ENCODE results near the gene RTP5.

The RTP5 gene

DNA sequence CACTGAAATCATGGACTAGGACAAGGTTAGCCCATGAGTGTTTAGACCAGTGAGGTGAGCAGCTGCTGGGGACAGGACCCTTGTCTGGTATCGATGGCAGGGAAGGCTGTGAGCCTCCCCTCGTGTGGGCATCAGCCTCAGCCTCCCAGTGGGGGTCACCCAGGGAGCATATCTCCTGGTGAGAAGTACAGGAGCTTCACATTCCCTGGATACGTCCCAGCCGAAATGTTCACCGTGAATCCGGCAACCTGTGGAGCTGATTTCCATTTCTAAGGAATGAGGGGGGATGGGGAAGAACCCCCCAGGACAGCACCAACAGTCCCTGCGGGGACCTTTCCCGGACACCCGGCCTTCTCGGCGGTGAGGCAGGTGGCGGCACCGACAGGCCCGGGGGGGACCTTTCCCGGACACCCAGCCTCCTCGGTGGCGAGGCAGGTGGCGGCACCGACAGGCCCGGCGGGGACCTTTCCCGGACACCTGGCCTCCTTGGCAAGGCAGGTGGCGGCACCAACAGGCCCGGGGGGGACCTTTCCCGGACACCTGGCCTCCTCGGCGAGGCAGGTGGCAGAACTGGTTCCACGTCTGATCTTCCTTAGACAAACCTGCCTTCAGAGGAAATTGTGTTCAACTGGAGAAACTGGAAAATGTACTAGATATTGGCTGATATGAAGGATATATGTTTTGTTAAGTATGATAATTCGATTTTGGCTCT, 21.2 kb downstream of the RTP5 start:
- DNase-seq: peak; percentile 29 to 69

DNA sequence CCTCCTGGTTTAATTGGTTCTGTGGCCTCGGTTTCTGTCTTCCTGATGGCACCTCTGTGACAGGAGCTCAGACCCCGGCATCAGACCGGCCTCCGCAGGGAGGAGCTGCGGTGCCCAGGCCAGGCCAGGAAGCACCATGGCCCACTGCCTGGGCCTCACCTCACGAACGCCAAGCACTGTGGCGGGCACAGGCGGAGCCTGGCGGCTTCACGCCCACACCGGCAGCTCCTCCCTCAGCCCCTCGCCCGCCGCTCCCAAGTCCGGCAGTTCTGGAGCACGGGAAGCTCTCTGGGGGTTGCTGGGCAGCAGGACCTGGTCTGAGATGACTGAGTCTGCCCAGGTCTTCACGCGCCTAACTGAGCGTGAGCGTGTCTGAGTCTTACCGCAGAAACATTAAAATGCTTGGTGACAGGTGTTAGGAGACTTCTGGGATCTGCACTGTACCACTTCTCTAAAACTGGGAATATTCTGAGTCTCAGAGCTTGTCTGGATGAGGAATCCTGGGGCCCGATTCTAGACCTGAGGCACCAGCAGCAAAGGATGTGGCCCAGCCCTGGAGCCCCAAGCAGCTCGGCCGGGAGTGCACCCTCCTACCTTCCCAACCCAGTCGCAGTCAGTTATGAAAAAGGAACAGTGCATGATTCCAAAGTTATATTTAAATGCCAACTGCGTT, 21.9 kb downstream of the RTP5 start:
- DNase-seq: peak in 1 of 2 experiments; percentile 69

DNA sequence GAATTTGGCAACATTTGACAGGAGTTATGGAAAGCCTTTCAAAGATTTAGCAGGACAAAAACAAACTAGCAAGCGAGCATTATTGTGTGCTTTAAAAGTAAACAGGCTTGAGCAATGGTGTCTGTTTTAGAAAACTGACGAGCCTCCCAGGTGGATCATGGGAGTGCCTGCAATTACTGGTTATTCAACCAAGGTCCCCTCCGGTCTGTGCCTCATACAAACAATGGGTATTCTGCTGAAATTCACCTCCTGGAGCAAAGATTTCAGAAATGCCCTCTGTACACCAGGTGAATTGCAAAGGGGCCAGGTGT, 22.4 kb downstream of the RTP5 start:
- DNase-seq: no peak

DNA sequence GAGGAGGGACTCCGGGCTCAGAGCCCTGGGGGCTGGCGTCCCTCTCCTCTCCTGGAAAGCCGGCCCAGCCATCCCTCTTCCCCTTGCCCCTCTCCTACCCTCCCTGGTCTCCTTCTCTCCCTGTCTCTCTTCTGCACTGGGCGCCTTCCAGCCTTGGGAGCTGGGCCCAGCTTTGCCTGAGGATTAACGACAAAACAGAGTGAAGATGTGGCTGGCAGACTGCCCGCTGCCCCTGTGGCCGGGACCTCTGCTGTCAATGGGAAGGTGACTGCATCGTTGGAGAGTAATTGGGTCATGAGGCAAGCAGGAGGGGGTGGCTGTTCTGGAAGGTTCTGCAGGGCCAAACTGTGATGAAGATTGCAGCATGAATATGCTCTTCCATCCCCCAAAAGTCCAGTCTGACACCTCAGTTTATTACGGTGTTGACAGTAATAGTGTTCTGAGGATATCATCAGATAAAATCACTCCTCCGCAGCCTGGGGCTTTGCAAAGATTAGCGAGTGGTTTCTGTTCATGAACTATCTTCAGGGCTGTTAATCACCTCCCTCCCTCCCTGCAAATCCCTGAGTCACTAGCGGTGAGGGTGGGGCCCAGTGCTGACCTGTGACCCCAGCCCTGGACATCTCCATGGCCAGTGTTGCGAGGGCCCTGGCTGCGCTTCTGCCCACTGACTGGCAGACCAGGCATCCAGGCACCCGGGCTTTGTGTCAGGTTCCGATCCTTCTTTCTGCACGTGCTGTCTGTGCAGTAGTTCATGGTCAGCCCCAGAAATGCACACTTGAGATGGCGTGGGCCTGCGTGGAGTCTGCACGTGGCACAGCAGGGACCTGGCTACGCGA, 23.0 kb downstream of the RTP5 start:
- peak in 1 of 2 experiments; percentile 52 for DNase-seq

DNA sequence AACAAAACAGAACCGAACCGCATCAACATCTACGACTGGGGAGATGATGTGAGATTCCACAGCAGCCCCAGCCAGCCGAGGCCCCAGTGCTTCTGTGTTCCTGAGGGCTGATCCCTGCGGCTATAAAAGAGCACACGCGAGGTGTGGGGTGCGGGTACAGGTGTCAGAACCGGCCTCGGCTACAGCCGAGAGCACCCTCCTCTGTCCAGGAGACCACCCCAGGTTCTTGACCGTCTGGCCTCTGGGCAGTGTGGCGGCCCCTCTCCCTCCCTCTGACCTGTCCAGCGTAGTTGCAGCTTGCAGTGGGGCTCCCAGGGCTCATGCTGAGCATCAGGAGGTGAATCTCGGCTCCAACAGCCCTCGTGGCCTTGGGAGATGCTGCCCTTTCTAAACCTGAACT, 23.7 kb downstream of the RTP5 start:
- no peak for DNase-seq

DNA sequence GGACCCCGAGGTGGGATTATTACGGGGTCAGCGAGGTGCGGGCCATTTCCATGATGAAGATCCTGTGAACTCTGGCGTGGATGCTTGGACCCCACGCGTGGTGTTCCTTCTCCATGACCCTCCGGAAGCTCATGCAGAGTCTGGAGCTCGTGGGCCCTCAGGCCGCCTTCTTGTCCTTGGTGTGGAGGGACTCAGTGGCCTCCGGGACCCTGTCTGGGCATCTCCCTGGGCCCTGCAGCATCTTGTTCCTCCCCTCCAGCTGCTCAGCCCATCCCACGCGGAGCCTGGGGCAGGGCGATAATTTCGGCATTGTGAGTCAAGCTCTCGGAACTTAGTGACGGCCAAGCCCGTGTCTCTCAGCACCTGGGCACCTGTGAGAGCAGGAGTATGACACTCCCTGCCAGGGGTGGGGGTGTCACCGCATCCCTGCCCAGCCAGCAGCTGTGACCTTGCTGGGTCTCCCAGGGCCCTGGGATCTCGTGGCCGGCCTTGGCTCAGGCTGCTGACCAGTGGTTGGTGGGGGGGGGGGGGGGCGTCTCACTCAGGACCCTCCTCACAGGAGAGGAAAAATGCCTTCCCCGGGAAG, 24.6 kb downstream of the RTP5 start:
- no peak for DNase-seq

DNA sequence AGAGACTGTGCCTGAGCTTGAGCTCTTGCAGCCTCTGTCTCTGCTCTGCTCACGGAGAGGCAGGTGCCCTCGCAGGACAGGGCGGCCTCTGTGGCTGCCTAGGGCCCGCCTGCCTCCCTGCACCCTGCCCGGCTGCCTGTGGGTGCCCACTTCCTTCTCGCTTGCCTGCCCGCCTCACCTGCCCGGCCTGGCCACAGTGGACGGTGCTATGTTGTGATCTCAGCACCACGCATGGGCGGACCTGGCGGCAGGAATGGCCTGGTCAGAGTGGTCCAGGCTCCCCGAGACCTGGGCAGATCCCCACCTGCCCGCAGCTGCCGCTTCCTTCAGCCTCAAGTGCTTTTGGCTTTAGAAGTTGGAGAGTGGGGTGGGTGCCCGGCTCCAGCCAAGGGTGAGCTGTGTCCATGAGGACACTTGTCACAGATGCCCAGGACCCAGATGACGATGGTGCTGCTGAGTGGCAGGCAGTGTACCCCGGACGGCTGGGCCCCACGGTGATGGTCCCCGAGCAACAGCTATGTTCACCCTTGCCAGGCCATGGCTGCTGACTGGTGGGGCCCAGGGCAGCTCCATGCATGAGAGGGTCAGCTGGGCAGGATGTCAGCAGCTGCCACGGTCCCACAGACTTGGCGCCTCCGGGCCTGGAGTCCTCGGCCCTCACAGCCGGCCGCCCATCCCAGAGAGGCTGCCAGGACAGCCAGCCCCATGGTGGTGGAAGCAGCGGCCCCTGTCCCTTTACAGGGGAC, 25.3 kb downstream of the RTP5 start:
- no peak for DNase-seq

DNA sequence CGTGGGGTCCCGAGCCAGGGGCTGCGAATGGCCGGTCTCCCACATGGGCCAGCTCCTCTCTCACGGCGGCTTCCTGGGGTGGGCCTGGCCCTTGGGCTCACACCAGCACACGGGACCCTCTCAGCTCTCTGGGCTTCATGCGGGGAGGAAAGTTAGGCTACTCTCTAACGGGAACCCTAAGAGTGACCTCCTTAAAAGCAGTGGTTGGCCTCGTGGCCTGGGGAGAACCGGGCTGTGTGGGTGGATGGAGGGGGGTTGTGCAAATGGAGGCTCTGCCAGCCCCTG, 25.8 kb downstream of the RTP5 start:
- no peak for DNase-seq

DNA sequence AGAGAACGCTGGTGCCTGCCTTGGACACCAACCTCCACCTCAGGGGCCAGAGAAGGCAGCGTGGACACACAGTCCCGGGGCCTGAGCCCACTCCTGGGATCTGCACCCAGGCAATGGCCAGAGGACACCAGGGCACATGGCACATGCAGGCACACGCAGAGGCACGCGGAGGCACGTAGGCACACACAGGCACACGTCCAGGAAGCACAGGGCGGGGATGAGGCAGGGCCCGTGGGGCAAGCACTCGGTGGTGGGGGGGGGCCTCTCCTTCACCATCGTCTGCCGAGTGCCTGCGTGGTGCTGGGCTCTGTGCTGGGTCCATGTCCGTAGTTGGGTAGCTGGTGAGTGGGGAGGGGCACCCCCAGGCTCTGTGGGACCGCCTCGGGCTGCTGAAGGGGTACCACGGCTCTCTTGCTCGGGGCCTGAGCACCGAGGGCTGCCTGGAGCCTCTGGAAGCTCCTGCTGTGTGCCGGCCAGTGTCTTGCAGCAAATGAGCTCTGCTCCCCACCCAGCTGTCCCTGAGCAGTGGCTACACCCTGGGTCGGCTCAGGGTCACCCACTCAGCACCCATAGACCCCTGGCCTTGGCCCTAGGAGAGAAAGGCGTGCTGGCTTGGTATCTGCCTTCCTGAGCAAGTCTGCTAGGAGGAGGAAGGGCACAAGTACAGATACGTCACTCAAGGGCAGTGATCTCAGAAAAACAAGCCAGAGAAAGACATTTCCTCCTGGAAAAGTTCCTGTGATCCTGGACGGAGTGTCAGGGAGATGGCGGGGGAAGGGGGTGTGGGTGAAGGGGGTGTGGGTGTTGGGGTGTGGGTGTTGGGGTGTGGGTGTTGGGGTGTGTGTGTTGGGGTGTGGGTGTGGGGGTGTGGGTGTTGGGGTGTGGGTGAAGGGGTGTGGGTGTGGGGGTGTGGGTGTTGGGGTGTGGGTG, 26.4 kb downstream of the RTP5 start:
- DNase-seq: peak in 1 of 2 experiments; percentile 41

DNA sequence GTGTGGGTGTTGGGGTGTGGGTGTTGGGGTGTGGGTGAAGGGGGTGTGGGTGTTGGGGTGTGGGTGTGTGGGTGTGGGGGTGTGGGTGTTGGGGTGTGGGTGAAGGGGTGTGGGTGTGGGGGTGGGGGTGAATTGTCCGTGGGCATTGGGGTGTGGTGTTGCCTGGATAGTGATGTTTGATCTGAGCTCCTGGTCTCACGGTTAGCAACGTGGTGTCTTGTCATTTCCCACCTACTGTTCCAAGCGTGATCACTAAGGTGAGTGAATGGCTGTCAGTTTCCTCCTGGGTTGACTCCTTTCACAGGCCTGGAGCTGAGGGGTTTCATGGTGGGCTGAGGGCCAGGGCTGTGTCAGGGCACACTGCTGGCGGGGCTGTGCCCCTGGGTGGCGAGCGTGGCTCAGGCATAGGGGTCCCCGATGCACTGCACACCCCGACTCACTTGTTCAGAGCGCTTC, 27.2 kb downstream of the RTP5 start:
- DNase-seq: no peak

DNA sequence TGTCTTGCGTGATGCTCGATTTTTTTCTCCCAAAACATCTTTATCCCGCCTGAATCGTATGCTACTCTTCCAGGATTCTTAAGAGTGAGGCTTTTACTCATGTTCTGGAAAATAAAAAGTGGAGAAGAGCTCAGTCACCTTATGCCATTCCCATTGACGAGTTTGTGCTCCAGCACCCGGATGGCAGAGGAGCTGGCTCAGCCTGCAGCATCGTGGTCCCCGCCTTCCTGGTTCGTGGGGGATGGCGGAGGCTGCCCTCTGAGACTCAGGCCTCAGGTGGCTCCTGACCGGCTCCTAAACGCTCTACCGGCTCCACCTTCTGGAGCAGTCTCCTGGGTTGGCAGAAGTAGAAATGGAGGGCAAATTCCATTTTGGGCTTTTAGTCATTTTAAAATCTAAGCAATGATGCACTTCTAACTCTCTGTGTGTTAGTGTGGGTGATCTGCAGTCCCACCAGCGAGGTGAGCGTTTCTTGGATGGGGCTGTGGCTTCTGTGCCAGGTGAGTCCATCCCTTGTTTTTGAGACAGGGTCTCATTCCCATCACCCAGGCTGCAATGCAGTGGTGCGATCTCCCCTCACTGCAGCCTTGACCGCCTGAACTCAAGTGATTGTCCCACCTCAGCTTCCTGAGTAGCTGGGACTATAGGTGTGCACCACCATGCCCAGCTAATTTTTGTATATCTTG, 27.8 kb downstream of the RTP5 start:
- DNase-seq: no peak

DNA sequence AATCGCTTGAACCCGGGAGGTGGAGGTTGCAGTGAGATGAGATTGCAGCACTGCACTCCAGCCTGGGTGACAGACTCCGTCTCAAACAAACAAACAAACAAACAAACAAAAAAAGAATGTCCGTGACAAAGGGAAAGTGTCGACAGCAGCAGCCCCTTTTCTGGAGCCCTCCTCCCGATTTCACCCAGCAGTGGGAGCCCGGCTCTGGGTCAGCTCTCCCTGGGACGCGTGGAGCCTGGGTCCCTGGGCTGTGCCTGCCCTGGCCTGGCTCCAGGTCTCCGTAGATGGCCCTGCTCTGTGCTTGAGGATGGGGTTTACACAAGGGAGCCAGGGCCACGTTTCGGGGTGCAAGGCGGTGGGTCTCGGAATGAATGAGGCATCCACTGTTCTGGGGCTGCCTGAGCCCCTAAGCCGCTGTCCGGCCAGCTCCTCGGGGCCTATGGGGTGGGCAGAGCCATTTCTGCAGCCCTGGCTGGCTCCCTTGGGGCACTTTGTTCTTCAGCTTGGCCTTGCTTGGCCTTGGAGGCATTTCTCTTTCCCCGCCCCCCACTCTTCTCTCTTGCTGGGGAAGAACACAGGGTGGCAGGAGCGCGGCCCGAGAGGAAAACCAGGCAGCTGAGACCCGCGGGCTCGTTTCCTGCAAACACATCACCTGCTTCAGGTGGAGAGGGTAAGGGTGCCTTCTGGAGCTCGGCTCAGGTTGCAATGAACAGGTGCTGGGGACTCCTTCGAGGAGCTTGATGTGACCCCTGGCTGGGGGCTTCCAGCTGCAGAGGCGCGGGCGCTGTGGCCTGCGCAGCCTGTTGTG, 29.1 kb downstream of the RTP5 start:
- DNase-seq: no peak

DNA sequence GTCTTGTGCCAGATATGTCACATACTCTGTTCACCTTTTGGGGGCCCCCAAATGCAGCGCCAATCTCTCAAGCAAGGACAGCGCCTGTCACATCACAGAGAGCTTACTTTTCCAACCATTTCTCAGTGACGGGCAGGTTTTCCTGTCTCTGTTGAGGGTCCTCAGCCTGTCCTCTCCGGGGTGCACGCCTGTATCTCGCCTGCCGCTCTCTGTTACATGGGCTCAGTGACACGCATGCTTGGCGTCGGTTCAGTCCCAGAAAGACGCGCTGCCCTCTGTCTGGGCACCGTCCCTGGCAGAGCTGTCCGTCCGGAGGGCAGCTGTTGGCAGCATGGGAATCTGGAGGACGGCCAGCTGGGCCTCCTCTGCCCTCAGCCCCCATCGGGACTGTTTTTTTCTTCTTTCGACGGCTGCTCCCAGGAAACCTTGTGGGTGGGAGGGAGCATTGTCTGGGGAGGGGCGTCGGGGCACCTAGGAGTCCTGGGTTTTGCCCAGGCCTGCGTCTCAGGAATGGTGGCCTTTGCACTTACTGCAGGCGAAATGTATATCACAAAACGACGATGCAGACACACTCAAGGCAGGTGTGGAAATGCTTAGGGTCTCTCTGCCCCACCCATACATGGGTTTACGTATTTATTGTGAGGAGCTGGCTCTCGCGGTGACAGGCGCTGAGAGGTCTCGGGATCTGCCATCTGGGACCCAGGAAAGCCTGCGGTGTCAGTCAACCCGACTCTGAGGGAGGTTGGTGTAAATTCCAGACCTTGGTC, 30.9 kb downstream of the RTP5 start:
- no peak for DNase-seq

DNA sequence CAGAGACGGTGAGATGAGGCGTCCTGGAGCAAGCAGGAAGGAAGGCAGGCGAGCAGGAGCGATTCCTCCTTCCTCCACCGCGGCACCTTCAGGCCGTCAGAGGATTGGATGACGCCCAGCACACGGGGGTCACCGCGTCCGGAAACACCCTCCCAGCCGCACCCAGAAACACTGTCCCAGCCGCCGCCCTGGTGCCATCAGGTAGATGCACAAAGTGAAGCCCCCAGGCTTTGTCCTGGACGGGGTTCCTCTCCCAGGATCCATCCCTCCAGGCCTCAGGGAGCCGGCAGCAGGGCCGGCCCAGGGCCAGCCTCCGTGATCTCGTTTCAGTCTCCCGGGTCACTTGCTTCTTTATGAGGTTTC, 31.5 kb downstream of the RTP5 start:
- DNase-seq: no peak

DNA sequence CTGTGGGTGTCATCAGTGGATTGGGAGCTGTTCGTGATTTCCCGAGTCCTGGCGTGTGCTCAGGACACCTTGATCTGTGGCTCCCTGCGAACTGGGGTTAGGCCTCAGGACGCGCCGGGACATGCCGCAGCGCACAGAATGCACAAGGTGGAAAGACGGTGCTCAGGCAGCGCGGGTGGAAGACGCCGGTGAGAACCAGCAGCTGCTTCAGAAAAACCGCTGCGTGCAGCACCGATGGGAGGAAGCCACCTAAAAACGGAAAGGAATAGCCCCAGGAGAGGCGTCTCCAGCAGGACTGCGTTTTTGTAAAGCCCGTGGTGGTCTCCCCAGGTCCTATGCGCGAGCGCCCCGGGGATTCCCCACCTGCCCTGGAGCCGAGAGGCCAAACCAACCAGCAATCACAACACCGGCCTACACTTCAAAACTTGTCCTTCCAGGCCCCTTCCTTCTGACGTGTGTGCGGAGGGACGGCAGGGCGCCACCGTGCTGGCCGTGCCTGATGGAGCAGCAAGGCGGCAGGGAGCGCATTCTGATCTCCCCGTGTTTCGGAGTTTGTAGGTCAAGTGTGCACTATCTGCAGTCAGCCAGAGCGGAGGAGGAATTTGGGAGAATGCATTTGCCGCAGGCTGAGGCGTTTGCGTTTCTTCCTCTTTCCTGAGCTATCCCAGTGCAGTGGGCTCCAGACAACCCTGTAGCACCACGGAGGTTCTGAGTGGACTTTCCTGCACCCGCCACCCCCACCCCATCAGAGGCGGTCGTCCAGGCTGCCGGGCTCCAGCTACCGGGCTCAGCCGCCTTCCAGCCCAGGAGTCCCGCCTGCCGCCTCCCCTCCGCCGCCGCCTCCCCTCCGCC, 32.2 kb downstream of the RTP5 start:
- DNase-seq: no peak

DNA sequence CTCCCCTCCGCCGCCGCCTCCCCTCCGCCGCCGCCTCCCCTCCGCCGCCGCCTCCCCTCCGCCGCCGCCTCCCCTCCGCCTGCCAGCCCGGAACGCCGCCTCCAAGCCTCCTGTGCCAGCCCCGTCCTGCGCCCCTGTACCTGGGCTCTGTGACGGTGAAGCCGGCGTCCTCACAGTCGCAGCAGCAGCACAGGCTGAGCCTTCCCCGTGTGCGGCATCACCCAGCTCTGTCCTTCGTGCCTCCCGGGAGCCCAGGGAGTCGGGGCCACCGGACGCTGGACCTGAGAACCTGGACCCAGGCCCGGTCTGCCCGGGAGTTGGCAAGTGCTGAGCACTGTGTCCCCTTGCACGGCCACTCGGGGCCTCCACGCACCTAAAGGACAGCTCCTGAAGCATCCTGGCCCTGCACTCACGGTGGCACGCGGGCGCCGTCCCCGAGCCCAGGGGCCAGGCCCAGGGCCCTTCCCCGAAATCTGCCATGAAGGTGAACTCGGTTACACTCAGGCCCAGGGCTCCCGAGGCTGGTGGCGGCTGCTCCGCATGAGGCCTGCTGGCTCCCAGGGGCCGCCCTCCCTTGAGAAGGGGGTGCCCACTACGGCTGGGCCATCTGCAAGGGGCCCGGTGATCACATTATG, 32.9 kb downstream of the RTP5 start:
- no peak for DNase-seq

DNA sequence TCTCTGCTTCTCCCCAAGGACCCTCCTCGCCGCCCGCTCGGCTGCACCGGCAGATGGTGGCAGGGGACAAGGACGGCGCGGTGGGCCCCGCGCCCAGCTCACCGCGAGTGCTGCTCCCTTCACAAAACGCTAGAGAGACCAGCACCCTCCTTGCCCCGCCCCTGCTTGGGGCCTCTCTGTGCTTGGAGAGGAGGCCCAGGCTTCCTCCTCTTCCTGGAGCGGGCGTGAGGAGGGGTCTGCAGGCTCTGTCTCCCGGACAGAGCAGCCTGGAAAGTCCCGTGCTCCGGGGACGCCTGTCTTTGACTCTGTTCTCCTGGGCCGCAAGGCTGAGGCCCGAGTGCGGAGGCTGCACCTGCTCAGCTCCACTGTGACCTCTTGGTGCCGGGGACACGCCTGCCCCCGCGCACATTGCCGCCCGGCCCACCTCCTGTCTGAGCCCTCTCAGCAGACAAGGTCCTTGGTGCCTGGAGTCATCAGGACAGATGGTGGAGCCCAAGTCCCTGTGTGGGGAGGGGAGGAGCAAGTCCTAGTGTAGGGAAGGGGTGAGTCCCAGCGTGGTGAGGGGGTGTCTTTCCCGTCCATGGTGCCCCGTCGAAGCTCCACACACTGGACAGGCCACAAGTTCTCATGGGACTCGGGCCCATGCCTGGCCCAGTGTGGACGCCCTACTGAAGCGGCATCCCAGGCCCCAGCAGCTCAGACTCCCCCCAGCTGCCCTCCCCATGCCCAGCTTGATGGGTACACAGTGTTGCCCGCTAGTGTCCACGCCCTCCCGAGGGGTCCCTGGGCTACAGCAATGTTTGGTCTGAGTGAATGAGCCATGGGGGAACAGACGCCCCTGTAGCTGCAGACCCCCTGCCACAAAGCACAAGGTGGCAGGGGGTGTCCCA, 33.8 kb downstream of the RTP5 start:
- DNase-seq: no peak
